GM19455 (cell line): Measurements from ENCODE around the gene COTL1.
A peak's percentile ranks its signal among the peaks of the same experiment; 100 is the strongest.
"Not testable (repeated sequence)": the region's sequence is repeated elsewhere in the genome, so short reads cannot be mapped to it uniquely, and the experiment has no call there.

ENCODE experiments used
- ATAC-seq: cut with Tn5 transposase; IDR thresholded peaks from one replicate; pipeline ENCODE4 v1.9.1; 2021; ENCODE audit not compliant: unreplicated experiment

Gene COTL1

GRCh38 chr16:84574191-84574590 is 43.7 kb downstream of the COTL1 start:
- ATAC-seq, result no peak

GRCh38 chr16:84572096-84572495 is 45.8 kb downstream of the COTL1 start:
- ATAC-seq, result no peak

- no peak for ATAC-seq
Observed at GRCh38 chr16:84571506-84571905, 46.4 kb downstream of the COTL1 start.

GRCh38 chr16:84570739-84571403 is 47.0 kb downstream of the COTL1 start:
- ATAC-seq, result no peak

GRCh38 chr16:84569382-84569987 is 48.4 kb downstream of the COTL1 start:
- no peak for ATAC-seq

GRCh38 chr16:84568066-84568465 is 49.8 kb downstream of the COTL1 start:
- ATAC-seq, result no peak

GRCh38 chr16:84567286-84567962 is 50.5 kb downstream of the COTL1 start:
- ATAC-seq, result no peak

- no peak for ATAC-seq
Observed at GRCh38 chr16:84566545-84567257, 51.2 kb downstream of the COTL1 start.

- no peak for ATAC-seq
Observed at GRCh38 chr16:84565669-84566495, 52.0 kb downstream of the COTL1 start.

GRCh38 chr16:84563786-84564420 is 54.0 kb downstream of the COTL1 start:
- no peak for ATAC-seq

- no peak for ATAC-seq
Observed at GRCh38 chr16:84563064-84563715, 54.7 kb downstream of the COTL1 start.

- ATAC-seq, result peak; percentile 54
Observed at GRCh38 chr16:84562174-84562815, 55.6 kb downstream of the COTL1 start.

GRCh38 chr16:84561291-84561690 is 56.6 kb downstream of the COTL1 start:
- no peak for ATAC-seq

- ATAC-seq, result no peak
Observed at GRCh38 chr16:84560269-84560668, 57.6 kb downstream of the COTL1 start.

- no peak for ATAC-seq
Observed at GRCh38 chr16:84559311-84559932, 58.5 kb downstream of the COTL1 start.

- ATAC-seq, result not testable (repeated sequence)
Observed at GRCh38 chr16:84558850-84559249, 59.0 kb downstream of the COTL1 start.

GRCh38 chr16:84557504-84557903 is 60.4 kb downstream of the COTL1 start:
- ATAC-seq, result no peak

- ATAC-seq, result no peak
Observed at GRCh38 chr16:84557059-84557458, 60.8 kb downstream of the COTL1 start.
